Measurements from ENCODE around the gene RALGDS. TPM values are rescaled to one million over a fixed set of nuclear protein-coding genes. Genes with fewer than 3 reads are reported as not detected.
A peak's percentile ranks its signal among the peaks of the same experiment; 100 is the strongest.

Gene RALGDS
- total RNA-seq, 6 experiments from 2014 or later = 12.1 to 15.8 (median 14.8) TPM

DNA sequence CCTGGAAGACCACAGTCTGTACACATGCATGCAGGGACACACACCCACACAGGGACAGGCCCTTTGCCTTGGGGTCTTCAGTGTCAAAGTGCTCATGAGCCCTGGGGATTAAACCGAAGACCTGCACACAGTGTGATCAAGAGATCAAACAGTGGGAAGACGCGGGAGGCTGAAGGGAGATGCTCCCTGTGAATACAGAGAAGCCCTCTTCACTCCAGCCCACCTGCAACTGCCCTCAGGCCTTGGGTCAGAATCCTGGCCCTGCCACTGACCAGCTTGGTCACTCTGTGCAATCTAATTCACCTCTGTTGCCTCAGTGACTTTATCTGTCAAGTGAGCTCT is 2.9 kb downstream of the RALGDS start:
- no peaks in the 10 kb centered on the region; the same call in 1 of the 2 replicates for H3K27me3 Mint-ChIP-seq (ENCODE audit: insufficient read depth)
- no peaks in the 10 kb centered on the region for H3K36me3 Mint-ChIP-seq (ENCODE audit: low read depth)
- H3K4me1 Mint-ChIP-seq (ENCODE audit: low read depth) = peaks cover 52% of the 10 kb centered on the region
- TF ChIP-seq, protein P1, sequence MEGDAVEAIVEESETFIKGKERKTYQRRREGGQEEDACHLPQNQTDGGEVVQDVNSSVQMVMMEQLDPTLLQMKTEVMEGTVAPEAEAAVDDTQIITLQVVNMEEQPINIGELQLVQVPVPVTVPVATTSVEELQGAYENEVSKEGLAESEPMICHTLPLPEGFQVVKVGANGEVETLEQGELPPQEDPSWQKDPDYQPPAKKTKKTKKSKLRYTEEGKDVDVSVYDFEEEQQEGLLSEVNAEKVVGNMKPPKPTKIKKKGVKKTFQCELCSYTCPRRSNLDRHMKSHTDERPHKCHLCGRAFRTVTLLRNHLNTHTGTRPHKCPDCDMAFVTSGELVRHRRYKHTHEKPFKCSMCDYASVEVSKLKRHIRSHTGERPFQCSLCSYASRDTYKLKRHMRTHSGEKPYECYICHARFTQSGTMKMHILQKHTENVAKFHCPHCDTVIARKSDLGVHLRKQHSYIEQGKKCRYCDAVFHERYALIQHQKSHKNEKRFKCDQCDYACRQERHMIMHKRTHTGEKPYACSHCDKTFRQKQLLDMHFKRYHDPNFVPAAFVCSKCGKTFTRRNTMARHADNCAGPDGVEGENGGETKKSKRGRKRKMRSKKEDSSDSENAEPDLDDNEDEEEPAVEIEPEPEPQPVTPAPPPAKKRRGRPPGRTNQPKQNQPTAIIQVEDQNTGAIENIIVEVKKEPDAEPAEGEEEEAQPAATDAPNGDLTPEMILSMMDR (IDR thresholded peaks at IDR 0.05) = no peak
- no peaks in the 10 kb centered on the region for H3K9me3 Mint-ChIP-seq
- no peak for DNase-seq
- H3K27ac Mint-ChIP-seq = no peak overlapping the region
- no peak overlapping the region for H3K4me3 Mint-ChIP-seq

DNA sequence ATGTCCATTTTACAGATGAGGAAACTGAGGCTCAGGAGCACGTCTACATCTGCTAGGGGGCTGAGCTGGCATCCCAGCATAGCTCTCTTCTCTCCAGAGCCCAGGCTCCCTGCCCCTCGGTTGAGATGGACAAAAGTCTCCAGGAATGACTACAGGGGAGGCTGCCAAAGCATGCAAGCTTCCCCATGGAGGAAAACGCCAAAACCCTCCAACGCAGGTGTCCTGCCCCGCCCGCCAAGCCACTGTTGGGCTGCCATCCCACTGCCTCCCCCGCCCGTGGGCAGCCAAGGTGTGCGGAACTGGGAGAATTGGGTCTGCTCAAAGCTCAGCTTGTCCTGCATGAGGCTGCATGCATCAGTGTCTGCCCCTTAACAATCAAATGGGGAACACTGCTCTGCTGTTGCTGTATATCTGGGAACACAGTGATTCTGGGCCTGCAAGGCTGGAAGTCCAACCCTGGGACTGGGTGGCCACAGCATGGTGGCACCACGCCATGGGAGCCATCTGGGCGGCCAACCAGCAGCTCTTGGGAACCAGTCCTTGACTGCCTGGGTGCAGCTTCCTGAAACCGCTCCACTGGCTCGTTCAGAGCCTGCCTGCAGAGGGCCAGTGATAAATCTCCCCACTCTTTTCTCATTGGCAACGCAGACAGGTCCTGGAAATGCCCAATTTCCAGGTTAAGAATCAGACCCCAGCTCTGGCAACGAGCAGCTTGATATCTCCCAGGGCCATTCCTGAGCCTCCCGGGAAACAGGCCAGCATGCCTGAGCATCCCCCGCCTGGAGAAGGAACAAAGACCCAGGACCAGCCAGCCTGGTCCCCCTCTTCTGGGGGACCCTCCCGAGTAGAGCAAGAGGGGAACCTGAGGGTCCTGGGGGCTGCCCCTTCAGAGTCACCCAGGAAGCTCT is 3.5 kb downstream of the RALGDS start:
- Mint-ChIP-seq H3K4me1 (ENCODE audit: low read depth) (peaks cover 48% of the 10 kb centered on the region), H3K9me3 (no peaks in the 10 kb centered on the region), H3K36me3 (ENCODE audit: low read depth) (no peaks in the 10 kb centered on the region), H3K4me3 (no peak overlapping the region), H3K27ac (no peak overlapping the region), H3K27me3 (ENCODE audit: insufficient read depth) (no peaks in the 10 kb centered on the region; the same call in 1 of the 2 replicates)
- TF ChIP-seq, protein P1 (IDR thresholded peaks at IDR 0.05) = 0 out of 2 replicates have a peak, but pooled peaks have one; percentile 9
- no peak for DNase-seq

DNA sequence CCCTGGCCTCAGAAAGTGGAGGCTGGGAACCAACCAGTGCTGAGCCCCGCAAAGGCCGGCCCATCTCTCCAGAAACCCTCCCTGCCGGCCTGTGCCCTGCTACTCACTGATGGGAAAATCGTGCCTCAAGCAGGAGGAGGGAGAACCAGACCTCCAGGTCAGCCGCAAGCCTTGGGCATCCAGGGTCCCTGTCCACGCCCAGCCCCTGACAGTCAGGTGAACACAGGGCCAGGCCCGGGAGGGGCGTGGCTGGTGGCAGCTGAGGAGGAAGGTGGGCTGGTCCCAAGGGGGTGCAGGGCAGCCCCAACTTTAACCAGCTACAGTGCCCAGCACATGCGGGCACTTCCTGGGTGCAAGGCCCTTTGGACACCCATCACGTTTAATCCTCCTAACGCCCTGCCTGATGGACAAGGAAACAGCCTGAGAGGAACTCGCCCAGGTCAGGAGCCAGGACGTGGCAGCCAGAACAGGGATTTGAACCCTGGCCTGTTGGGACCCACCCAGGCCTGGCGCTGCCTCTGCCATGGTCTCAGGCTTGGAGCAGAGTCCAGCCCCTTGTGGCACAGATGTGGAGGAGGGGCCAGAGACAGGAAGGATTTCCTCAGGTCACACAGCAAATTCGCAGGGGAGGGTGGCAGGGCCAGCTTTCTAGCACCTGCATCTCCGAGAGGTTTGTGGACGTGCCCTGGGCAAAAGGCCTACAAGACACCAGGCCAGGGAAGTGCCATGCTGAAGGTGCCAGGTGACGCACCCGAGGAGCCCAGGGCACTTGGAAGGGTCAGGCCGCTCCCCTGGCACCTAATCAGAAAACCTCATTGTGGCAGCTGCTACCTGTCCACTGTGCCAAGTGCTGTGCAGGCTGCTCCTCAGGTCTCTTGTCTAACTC is 4.5 kb downstream of the RALGDS start:
- DNase-seq = no peak
- Mint-ChIP-seq H3K9me3 (no peaks in the 10 kb centered on the region), H3K4me3 (no peak overlapping the region), H3K27ac (no peak overlapping the region), H3K27me3 (ENCODE audit: insufficient read depth) (no peaks in the 10 kb centered on the region; the same call in 1 of the 2 replicates), H3K36me3 (ENCODE audit: low read depth) (no peaks in the 10 kb centered on the region), H3K4me1 (ENCODE audit: low read depth) (peaks cover 48% of the 10 kb centered on the region)
- TF ChIP-seq, protein P1 (IDR thresholded peaks at IDR 0.05) = no peak

DNA sequence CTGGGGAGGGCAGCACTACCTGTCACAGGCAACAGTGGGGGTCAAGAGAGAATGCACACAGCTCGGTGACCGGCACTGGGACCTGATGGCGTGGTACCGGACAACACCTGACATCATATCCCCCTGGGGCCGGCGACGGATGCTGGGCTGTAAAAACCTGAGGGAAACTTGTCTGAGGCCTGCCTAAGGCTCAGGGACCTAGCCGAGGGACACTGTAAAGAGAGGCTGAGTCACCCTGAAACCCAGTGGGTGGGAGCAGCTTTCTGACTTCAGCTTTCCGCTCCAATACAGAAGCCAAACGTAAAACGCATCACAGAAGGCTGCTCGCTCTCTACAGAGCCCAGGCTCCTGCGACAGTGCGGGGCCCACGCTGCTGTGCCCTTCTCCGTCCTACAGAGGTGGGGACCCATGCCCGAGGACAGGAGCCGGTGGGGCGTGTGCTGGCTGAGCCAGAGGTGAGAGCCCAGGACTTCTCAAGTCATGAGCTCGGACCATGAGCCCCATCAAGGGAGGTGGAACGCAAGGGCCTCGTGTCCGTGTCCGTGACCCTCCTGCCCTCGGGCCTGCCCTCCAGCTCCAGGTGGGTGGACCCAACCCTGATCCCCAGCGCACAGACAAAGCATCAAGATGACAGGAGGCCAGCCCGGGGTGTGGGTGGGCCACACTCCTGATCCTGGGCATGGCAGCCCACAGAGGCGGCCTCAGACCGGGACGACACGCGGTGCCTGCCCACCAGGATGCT is 5.3 kb downstream of the RALGDS start:
- Mint-ChIP-seq H3K27me3 (ENCODE audit: insufficient read depth) (no peaks in the 10 kb centered on the region; the same call in 1 of the 2 replicates), H3K9me3 (no peaks in the 10 kb centered on the region), H3K36me3 (ENCODE audit: low read depth) (no peaks in the 10 kb centered on the region), H3K27ac (peak overlapping the region; percentile 42; the same call in 1 of the 2 replicates), H3K4me3 (no peak overlapping the region), H3K4me1 (ENCODE audit: low read depth) (peaks cover 48% of the 10 kb centered on the region)
- DNase-seq = no peak
- TF ChIP-seq, protein P1 (IDR thresholded peaks at IDR 0.05) = no peak
